NK-92 treated with Interleukin-12 subunit alpha and Interleukin-12 subunit beta, amount 100 ng/mL, for 24 hours (cell line): ENCODE data around the gene MRPS6.

Experiments
- DNase-seq: peaks from one replicate; lab custom pipeline; 2025; lab: John Stamatoyannopoulos, UW

MRPS6 gene

DNA sequence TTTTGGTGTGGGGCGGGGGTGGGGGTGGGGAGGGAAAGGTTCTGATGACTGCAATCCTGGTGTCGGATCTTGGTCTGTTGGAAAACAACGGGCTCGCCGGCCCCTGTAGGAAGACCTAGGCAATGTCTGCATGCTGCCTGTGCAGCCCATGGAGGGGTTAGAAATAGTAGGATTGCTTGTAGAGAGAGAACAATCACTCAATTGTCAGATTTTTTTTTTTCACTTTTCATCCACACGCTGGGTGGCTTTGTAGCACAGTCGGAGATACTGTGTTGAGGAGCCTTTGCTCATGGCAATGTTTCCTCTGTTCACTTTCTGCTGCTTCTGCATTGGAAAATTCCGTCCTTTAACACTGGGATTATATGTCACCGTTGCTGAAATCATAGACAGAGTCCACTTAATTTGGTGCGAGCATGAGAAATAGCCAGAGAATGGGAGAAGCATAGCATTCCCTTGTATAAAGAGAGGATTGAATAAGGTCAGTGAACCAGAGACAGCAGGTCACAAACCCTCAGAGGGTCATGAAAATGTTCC lies 107.5 kb downstream of the MRPS6 start:
- DNase-seq: no peak

- DNase-seq: no peak
These were observed 108.2 kb downstream of the MRPS6 start for GRCh38 chr21:34181431-34182039.

GRCh38 chr21:34182436-34182835 lies 109.1 kb downstream of the MRPS6 start:
- no peak for DNase-seq

- no peak for DNase-seq
These were observed 110.1 kb downstream of the MRPS6 start for GRCh38 chr21:34183331-34183928.

GRCh38 chr21:34184232-34184631 lies 110.9 kb downstream of the MRPS6 start:
- no peak for DNase-seq

DNA sequence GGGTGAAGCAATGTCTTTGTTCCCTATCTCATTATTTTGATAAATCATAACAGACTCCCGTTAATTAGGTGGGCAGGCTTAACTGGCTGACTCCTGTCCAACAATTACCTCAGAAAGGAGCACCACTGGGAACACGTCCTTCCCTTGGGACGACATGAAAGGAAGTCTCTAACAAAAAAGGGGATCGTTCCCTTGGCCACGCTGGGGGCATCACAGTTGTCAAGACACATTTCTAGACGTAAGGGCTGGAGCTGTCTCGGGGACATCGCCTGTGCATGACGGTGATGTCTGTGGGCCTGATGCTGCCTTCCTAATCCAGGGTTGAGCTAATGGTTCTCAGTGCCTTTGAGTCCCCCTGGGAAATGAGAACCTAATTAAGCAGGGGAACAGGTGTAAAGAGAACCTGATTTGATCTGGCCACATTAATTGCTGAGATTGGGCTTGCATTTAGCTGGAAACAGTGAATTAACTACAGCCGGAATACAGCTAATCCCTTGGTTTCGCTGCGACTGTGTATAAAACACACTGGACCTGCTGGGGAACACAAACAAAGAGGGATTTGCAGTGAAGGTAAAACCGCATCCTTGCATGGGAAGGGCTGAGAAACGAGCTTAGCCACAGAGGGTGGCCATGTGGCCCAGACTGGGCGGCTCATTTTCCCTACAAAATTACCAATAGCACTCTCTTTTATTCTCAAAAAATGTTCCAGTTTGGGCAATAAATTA lies 111.8 kb downstream of the MRPS6 start:
- DNase-seq: no peak

- DNase-seq: no peak
These were observed 112.8 kb downstream of the MRPS6 start for GRCh38 chr21:34186109-34186719.

DNA sequence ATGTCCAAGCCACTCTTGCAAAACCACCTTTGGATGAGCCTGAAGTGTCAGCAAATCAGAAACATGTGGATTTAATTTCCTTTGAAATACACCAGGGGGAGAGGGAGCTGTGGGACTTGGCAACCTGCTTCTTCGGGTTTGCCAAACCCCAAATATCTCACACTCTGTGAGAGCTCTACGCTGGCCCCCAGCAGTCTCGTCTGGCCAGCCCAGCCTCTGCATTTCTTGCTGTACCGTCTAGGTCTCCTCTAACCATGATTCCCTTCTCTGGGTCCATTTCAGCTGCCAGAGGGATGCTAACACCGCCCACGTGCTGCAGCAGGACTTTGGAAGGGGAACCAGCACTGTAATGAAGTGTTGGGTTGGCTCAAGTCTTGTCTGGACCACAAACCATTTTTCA lies 114.6 kb downstream of the MRPS6 start:
- no peak for DNase-seq

DNA sequence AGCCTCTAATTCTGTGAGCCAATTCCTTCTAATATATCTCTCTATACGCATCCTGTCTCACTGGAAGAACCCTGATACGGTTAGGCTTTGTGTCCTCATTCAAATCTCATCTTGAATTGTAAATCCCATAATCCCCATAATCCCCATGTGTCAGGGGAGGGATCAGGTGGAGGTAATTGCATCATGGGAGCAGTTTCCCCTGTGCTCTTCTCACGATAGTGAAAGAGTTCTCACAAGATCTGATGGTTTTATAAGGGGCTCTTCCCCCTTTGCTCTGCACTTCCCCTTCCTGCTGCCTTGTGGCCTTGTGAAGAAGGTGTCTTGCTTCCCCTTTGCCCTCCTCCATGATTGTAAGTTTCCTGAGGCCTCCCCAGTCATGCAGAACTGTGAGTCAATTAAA lies 116.1 kb downstream of the MRPS6 start:
- DNase-seq: no peak

- no peak for DNase-seq
These were observed 117.4 kb downstream of the MRPS6 start for GRCh38 chr21:34190576-34191321.

DNA sequence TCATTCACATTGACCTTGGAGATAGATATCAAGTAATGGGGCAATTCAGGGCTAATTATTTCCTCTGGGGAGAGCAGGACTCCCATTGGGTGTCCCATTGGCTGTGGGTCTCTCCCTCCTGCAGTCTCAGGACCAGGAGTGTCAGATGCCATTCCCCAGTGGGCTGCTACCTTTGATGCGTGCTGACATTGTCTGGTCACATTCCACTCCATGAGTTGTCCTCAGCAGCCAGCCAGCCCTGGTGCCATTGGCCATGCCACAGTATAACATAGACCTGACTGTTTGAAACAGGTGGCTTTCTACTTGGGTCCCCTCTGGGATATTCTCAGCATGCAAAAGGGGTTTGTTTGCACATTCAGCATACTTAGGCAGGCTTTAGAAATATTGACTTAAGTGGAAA lies 118.5 kb downstream of the MRPS6 start:
- DNase-seq: no peak
